Spleen (tissue), 7 donors: ENCODE data around the gene CCDC15.

ENCODE experiments used
- CTCF ChIP-seq, 11 experiments: fragments of 200-600 bp in 7 of 11; fragments of 450-650 bp in 4 of 11; sonication (generic) in 4 of 11; IDR thresholded peaks in 8 of 11; conservative IDR thresholded peaks in 3 of 11; 1 replicate in 7 of 11; 2 replicates in 4 of 11; pipeline versions ENCODE4 v1.4.0 to v1.8.0; 2016 to 2021; ENCODE audit warnings: antibody characterized with exemption in 11 of 11, inconsistent platforms in 4 of 11, mild to moderate bottlenecking in 1 of 11
- POLR2AphosphoS5 ChIP-seq, 3 donors: sonication (generic); formaldehyde crosslinking; IDR thresholded peaks; one replicate each; pipeline ENCODE4 v1.5.1; 2017; ENCODE audit warnings: antibody characterized with exemption in 3 of 3
- donor health status: DM: no; HTN: no; CAD: no; lungs with moderate emphysema.
- donor health status: DM: no; HTN: no; CAD: no.
- donor health status: DM: no; HTN: no; CAD: no.

- TF ChIP-seq POLR2AphosphoS5 (IDR thresholded peaks at IDR 0.05) (no peak), CTCF (IDR thresholded peaks at IDR 0.05 in 8 of 11, conservative IDR thresholded peaks at IDR 0.05 in 3 of 11) (no peak)
Observed at GRCh38 chr11:124919898-124920297, 34.1 kb upstream of the CCDC15 start.
